Panc1 (cell line): ENCODE results near the gene SHMT1.

Source experiments
- CTCF ChIP-seq: fragments of 450-650 bp; IDR thresholded peaks from 2 replicates; pipeline ENCODE4 v1.5.1; 2017; ENCODE audit warnings: mild to moderate bottlenecking
- POLR2AphosphoS5 ChIP-seq: IDR thresholded peaks from 2 replicates; pipeline ENCODE4 v1.6.1; 2012; ENCODE audit warnings: mild to moderate bottlenecking, low read depth, low read length, moderate library complexity
- REST ChIP-seq, 2 experiments: IDR thresholded peaks; 2 replicates each; pipeline ENCODE4 v1.6.1; 2011 to 2012; ENCODE audit warnings: low read depth in 2 of 2, control low read depth in 1 of 2, low read length in 1 of 2, mild to moderate bottlenecking in 1 of 2, moderate library complexity in 1 of 2; ENCODE audit not compliant: insufficient read depth in 1 of 2
- SIN3A ChIP-seq: IDR thresholded peaks from 2 replicates; pipeline ENCODE4 v1.6.1; 2012; ENCODE audit warnings: low read depth, mild to moderate bottlenecking, low read length, moderate library complexity, borderline replicate concordance; ENCODE audit not compliant: insufficient read depth
- TCF7L2 ChIP-seq: IDR thresholded peaks from 2 replicates; pipeline ENCODE4 v1.6.1; 2011; ENCODE audit warnings: mild to moderate bottlenecking, low read depth, low read length, inconsistent platforms

- TF ChIP-seq CTCF = peak; percentile 34
- TF ChIP-seq POLR2AphosphoS5 = no peak
- TF ChIP-seq REST (IDR thresholded peaks at IDR 0.05; ENCODE audit: insufficient read depth in 1 of 2, low read depth in 2 of 2, low read length in 1 of 2) = no peak
- TF ChIP-seq TCF7L2 = no peak
- no peak for TF ChIP-seq SIN3A
These were observed 42.0 kb downstream of the SHMT1 start for GRCh38 chr17:18321309-18321708.
